SKM-1 treated with dmso at 0.1 percent for 144 hours (cell line): ENCODE data around the gene SLC22A6.

ENCODE experiments used
- DNase-seq: peaks from one replicate; lab custom pipeline; 2025; ENCODE audit not compliant: unreplicated experiment; lab: John Stamatoyannopoulos, UW

The SLC22A6 gene

GRCh38 chr11:62933285-62933684 lies 51.5 kb downstream of the SLC22A6 start:
- no peak for DNase-seq

- DNase-seq, result no peak
Observed at GRCh38 chr11:62931499-62932278, 53.1 kb downstream of the SLC22A6 start.

- DNase-seq, result no peak
Observed at GRCh38 chr11:62930666-62931065, 54.1 kb downstream of the SLC22A6 start.

- no peak for DNase-seq
Observed at GRCh38 chr11:62930157-62930556, 54.6 kb downstream of the SLC22A6 start.

GRCh38 chr11:62928011-62928410 lies 56.8 kb downstream of the SLC22A6 start:
- DNase-seq, result no peak

GRCh38 chr11:62926680-62927455 lies 57.9 kb downstream of the SLC22A6 start:
- DNase-seq, result no peak
